Uterus (tissue), 4 donors: ENCODE data around the gene DENND2A. TPM values are rescaled to one million over a fixed set of nuclear protein-coding genes. Genes with fewer than 3 reads are reported as not detected.

ENCODE experiments used
- DNase-seq, 2 donors: peaks; one replicate each; pipeline ENCODE4 v3.0.0-alpha.2; 2019 to 2020
- H3K27ac ChIP-seq, 2 donors: fragments of 200-600 bp; sonication (generic); 1 replicate in 1 of 2; 2 replicates in 1 of 2; pipeline ENCODE4 v1.5.1; 2016 to 2018
- H3K27me3 ChIP-seq, 2 donors: fragments of 200-600 bp; sonication (generic); one replicate each; pipeline ENCODE4 v1.5.1; 2018 to 2019; ENCODE audit warnings: control low read depth in 1 of 2
- H3K36me3 ChIP-seq, 2 donors: fragments of 200-600 bp; sonication (generic); one replicate each; pipeline ENCODE4 v1.5.1; 2019; ENCODE audit warnings: control low read depth in 1 of 2
- H3K4me1 ChIP-seq, 2 donors: fragments of 200-600 bp; sonication (generic); one replicate each; pipeline ENCODE4 v1.5.1; 2018 to 2019; ENCODE audit warnings: control low read depth in 1 of 2
- H3K4me3 ChIP-seq, 2 donors: fragments of 200-600 bp; sonication (generic); 1 replicate in 1 of 2; 2 replicates in 1 of 2; pipeline ENCODE4 v1.5.1; 2018 to 2019; ENCODE audit warnings: mild to moderate bottlenecking in 1 of 2
- H3K9me3 ChIP-seq, 2 donors: fragments of 200-600 bp; sonication (generic); one replicate each; pipeline ENCODE4 v1.5.1; 2019; ENCODE audit warnings: control low read depth in 1 of 2
- CTCF ChIP-seq, 4 experiments: fragments of 200-600 bp in 2 of 4; fragments of 450-650 bp in 2 of 4; sonication (generic) in 2 of 4; IDR thresholded peaks; one replicate each; pipeline ENCODE4 v1.5.1; 2016 to 2019; ENCODE audit warnings: antibody characterized with exemption in 4 of 4, mild to moderate bottlenecking in 2 of 4, moderate library complexity in 1 of 4
- POLR2A ChIP-seq, 2 donors: fragments of 450-650 bp; IDR thresholded peaks; one replicate each; pipeline ENCODE4 v1.6.1; 2016; ENCODE audit warnings: antibody characterized with exemption in 2 of 2, mild to moderate bottlenecking in 1 of 2, moderate library complexity in 1 of 2
- intact Hi-C: fragments of 100-400 bp; cut with DNase I; formaldehyde crosslinking; loops from one replicate; pipeline ENCODE4 v1.15.1; 2023; ENCODE audit warnings: low total_unique reads
- total RNA-seq, 4 donors: library from RNA; depleted of rRNA in 3 of 4; stranded (reverse); fragments of >200 nt in 3 of 4; gene quantifications; one replicate each; pipeline versions ENCODE4 v1.1.0 to v1.2.4, GENCODE V29; 2014 to 2023
- donor health status: DM: yes; HTN: yes; CAD: no.

DENND2A gene
- total RNA-seq, 4 donors from 2014 or later, result 9.1 to 84.8 (median 35.5) TPM

- no peak for DNase-seq
Measured at GRCh38 chr7:140525743-140526142, 114.9 kb downstream of the DENND2A start.

GRCh38 chr7:140521421-140521820 is 119.2 kb downstream of the DENND2A start:
- Histone ChIP-seq H3K27me3 (no peaks in the 10 kb centered on the region), H3K27ac (no peak overlapping the region), H3K9me3 (no peaks in the 10 kb centered on the region), H3K4me3 (no peak overlapping the region), H3K36me3 (no peaks in the 10 kb centered on the region), H3K4me1 (peaks cover 0 to 9% of the 10 kb centered on the region in 2 donors)
- no peak for DNase-seq
- TF ChIP-seq POLR2A (IDR thresholded peaks at IDR 0.05) (no peak), CTCF (IDR thresholded peaks at IDR 0.05) (no peak)
- intact Hi-C loops, result no loop called here

More at GRCh38 chr7:140525743-140526142, 114.9 kb downstream of the DENND2A start:
- no peak for TF ChIP-seq CTCF (IDR thresholded peaks at IDR 0.05)
- no peak for TF ChIP-seq POLR2A (IDR thresholded peaks at IDR 0.05)
- Histone ChIP-seq H3K9me3 (no peaks in the 10 kb centered on the region), H3K27me3 (no peaks in the 10 kb centered on the region), H3K4me1 (no peaks in the 10 kb centered on the region), H3K36me3 (no peaks in the 10 kb centered on the region), H3K27ac (peak overlapping the region in 1 of 2 donors; percentile 45), H3K4me3 (no peak overlapping the region)
- intact Hi-C loops, result no loop called here

- intact Hi-C loops, result loop anchor here (5.0 kb wide), 1 partner anchor 133 kb away; no protein-coding TSS in a partner anchor
- peak in 1 of 2 donors; percentile 36 for DNase-seq
- peak overlapping the region; percentile 67 to 74 for H3K27ac ChIP-seq
- no peaks in the 10 kb centered on the region for H3K36me3 ChIP-seq
- H3K9me3 ChIP-seq, result no peaks in the 10 kb centered on the region
- TF ChIP-seq POLR2A (IDR thresholded peaks at IDR 0.05) (no peak), CTCF (IDR thresholded peaks at IDR 0.05) (no peak)
- no peak overlapping the region for H3K4me3 ChIP-seq
- H3K27me3 ChIP-seq, result no peaks in the 10 kb centered on the region
- peaks cover 0 to 9% of the 10 kb centered on the region in 2 donors for H3K4me1 ChIP-seq
Measured at GRCh38 chr7:140519007-140519399, 121.6 kb downstream of the DENND2A start.

GRCh38 chr7:140518370-140519006 is 122.1 kb downstream of the DENND2A start:
- no peaks in the 10 kb centered on the region for H3K9me3 ChIP-seq
- H3K27ac ChIP-seq, result peak overlapping the region; percentile 67 to 74
- intact Hi-C loops, result loop anchor here (5.0 kb wide), 1 partner anchor 134 kb away; no protein-coding TSS in a partner anchor
- no peak overlapping the region for H3K4me3 ChIP-seq
- no peaks in the 10 kb centered on the region for H3K27me3 ChIP-seq
- no peaks in the 10 kb centered on the region for H3K36me3 ChIP-seq
- TF ChIP-seq CTCF (IDR thresholded peaks at IDR 0.05) (no peak), POLR2A (IDR thresholded peaks at IDR 0.05) (no peak)
- DNase-seq, result peak in 1 of 2 donors; percentile 44
- H3K4me1 ChIP-seq, result peaks cover 0 to 9% of the 10 kb centered on the region in 2 donors

- H3K27ac ChIP-seq, result peak overlapping the region; percentile 67 to 74
- peaks cover 0 to 9% of the 10 kb centered on the region in 2 donors for H3K4me1 ChIP-seq
- no peaks in the 10 kb centered on the region for H3K36me3 ChIP-seq
- DNase-seq, result peak; percentile 92 to 94
- H3K9me3 ChIP-seq, result no peaks in the 10 kb centered on the region
- intact Hi-C loops, result loop anchor here (5.0 kb wide), 1 partner anchor 135 kb away; no protein-coding TSS in a partner anchor
- H3K4me3 ChIP-seq, result no peak overlapping the region
- H3K27me3 ChIP-seq, result no peaks in the 10 kb centered on the region
- TF ChIP-seq CTCF (IDR thresholded peaks at IDR 0.05) (peak; percentile 84 to 94 (median 86)), POLR2A (IDR thresholded peaks at IDR 0.05) (no peak)
Measured at GRCh38 chr7:140517546-140518369, 122.9 kb downstream of the DENND2A start.
